ENCODE data around the gene SAMM50.

SAMM50 gene

DNA sequence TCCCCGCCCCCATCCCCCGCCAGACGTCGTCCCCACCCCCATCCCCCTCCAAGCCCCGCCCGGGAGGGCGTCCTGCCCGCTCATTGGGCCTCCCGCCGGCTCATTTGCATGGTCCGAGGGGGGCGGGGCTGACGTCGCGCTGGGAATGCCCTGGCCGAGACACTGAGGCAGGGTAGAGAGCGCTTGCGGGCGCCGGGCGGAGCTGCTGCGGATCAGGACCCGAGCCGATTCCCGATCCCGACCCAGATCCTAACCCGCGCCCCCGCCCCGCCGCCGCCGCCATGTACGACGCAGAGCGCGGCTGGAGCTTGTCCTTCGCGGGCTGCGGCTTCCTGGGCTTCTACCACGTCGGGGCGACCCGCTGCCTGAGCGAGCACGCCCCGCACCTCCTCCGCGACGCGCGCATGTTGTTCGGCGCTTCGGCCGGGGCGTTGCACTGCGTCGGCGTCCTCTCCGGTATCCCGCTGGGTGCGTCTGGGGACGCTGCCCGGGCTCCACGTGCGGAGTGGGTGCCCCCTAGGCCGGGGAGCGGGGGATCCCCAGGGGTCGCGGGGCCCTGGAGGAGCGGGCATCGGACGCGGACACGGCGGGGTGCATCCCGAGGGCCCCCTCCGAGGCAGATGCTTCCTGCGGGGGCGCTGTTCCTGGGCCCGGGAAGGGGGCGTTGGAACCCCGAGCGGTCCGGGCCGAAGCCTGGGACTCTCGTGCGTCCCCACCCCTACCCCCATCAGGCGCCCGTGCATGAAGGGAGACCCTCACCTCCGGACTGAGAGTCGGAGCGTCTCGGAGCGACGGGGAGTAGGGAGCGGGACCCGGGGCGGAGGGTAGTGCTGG is 31.4 kb upstream of the SAMM50 start, which contains the start of gene PNPLA3:
PNPLA3 (plus strand) TSS at position 175 of the 834 bp plus-strand sequence; CDS start at position 282, 107 bp downstream.
- H3K4me3 ChIP-seq (replicated peaks; ENCODE audit: low read depth, low read length), result peak within 1 kb of the TSS; percentile 46
- H3K36me3 ChIP-seq (ENCODE audit: control insufficient read depth, insufficient read depth, low read length), result no peaks in the 10 kb centered on the region
- TF ChIP-seq, protein P1, sequence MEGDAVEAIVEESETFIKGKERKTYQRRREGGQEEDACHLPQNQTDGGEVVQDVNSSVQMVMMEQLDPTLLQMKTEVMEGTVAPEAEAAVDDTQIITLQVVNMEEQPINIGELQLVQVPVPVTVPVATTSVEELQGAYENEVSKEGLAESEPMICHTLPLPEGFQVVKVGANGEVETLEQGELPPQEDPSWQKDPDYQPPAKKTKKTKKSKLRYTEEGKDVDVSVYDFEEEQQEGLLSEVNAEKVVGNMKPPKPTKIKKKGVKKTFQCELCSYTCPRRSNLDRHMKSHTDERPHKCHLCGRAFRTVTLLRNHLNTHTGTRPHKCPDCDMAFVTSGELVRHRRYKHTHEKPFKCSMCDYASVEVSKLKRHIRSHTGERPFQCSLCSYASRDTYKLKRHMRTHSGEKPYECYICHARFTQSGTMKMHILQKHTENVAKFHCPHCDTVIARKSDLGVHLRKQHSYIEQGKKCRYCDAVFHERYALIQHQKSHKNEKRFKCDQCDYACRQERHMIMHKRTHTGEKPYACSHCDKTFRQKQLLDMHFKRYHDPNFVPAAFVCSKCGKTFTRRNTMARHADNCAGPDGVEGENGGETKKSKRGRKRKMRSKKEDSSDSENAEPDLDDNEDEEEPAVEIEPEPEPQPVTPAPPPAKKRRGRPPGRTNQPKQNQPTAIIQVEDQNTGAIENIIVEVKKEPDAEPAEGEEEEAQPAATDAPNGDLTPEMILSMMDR (IDR thresholded peaks at IDR 0.05; ENCODE audit: insufficient read depth, low read length, poor library complexity, severe bottlenecking), result no peak
- no peaks in the 10 kb centered on the region for H3K27me3 ChIP-seq (replicated peaks; ENCODE audit: control insufficient read depth, insufficient read depth, low read length)
- peak; percentile 68 for DNase-seq (ENCODE audit: extremely low read depth, insufficient read length)

DNA sequence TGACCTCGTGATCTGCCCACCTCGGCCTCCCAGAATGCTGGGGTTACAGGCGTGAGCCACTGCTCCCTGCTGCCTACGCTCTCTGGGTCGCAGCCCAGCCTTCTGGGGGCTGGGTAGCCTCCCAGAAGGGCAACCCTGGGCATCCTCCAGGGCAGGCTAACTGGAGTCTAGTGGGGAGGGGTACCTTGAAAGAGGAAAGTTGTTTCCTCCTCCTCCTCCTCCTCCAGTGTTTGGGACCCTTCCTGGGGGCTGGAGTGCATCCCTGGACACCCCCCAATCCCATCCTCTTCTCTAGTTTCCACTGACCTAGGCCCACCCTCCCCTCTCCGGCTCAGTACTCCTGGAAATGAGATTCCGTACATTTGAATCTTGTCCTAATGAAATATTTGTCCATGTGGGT is 30.4 kb upstream of the SAMM50 start:
- no peaks in the 10 kb centered on the region for H3K36me3 ChIP-seq (ENCODE audit: control insufficient read depth, insufficient read depth, low read length)
- no peak overlapping the region for H3K4me3 ChIP-seq (replicated peaks; ENCODE audit: low read depth, low read length)
- DNase-seq (ENCODE audit: extremely low read depth, insufficient read length), result no peak
- TF ChIP-seq, protein P1 (IDR thresholded peaks at IDR 0.05; ENCODE audit: insufficient read depth, low read length, poor library complexity, severe bottlenecking), result no peak
- H3K27me3 ChIP-seq (replicated peaks; ENCODE audit: control insufficient read depth, insufficient read depth, low read length), result no peaks in the 10 kb centered on the region

DNA sequence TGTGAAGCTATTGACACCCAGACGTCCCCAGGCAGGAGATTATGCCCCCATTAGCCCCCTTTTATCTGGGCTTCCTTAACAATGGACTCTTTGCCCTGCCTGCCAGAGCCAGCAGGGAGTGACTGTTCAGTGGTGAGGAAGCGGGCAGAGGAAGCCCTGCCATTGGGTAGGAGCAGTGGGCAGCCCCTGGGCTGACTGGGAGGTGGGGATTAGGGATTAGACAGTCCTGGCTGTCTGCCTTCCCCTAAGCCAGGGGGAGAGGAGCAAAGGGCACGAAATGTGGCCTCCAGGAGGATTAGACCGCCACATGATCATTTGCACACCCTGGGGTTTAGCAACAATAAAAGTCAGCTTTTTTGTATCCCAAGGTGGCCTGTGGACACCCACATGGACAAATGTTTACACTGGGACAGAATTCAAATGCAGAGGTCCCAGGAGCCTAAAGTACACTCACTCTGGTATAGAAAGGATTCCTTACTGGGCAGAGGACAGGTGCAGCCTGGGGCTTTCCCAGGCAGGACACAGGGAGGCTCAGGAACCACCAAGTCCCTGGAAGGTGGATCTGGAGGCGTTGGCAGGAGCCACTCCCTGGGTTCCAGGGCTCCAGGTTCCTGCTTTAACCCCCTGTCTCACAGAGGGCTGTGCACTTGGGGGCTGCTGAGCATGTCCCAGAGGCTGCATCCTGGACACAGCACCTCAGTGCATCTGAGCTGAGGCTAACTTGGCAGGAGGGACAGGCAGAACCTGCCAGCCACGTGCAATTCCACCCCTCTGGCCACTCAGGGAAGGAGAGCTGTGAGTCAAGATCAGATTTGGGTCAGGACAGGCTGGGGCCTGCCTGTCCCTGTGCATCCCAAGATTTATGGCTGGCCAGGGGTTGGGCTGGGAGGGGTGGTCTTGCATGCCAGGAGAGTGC is 29.6 kb upstream of the SAMM50 start:
- TF ChIP-seq, protein P1 (IDR thresholded peaks at IDR 0.05; ENCODE audit: insufficient read depth, low read length, poor library complexity, severe bottlenecking), result no peak
- Histone ChIP-seq H3K4me3 (replicated peaks; ENCODE audit: low read depth, low read length) (no peak overlapping the region), H3K36me3 (ENCODE audit: control insufficient read depth, insufficient read depth, low read length) (no peaks in the 10 kb centered on the region), H3K27me3 (replicated peaks; ENCODE audit: control insufficient read depth, insufficient read depth, low read length) (no peaks in the 10 kb centered on the region)
- DNase-seq (ENCODE audit: extremely low read depth, insufficient read length), result no peak

DNA sequence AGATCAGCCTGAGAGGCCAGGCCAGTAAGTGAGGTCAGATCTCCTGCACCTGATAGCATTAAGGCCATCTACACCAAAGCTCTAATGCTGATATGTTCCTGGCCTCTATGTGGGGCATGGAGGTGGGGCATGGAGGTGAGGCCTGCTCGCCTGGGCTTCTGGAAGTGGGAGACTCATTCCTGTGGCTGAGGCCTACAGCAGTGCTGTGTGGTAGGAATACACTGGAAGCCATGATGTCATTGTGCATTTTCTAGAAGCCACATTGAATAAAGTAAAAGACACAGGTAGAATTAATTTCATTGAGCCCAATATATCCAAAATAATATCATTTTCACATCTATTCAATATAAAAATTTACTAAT is 28.9 kb upstream of the SAMM50 start:
- DNase-seq (ENCODE audit: extremely low read depth, insufficient read length), result no peak

DNA sequence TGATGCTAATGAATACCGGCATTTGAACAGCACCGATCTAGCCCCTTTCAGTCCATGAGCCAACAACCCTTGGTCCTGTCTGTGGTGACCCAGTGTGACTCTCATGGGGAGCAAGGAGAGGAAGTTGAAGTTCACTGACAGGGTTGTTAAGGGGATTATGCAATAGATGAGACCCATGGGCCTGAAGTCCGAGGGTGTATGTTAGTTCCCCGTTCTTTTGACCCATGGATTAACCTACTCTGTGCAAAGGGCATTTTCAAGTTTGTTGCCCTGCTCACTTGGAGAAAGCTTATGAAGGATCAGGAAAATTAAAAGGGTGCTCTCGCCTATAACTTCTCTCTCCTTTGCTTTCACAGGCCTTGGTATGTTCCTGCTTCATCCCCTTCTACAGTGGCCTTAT is 26.8 kb upstream of the SAMM50 start:
- Histone ChIP-seq H3K4me3 (replicated peaks; ENCODE audit: low read depth, low read length) (no peak overlapping the region), H3K36me3 (ENCODE audit: control insufficient read depth, insufficient read depth, low read length) (no peaks in the 10 kb centered on the region), H3K27me3 (replicated peaks; ENCODE audit: control insufficient read depth, insufficient read depth, low read length) (no peaks in the 10 kb centered on the region)
- DNase-seq (ENCODE audit: extremely low read depth, insufficient read length), result no peak
- TF ChIP-seq, protein P1 (IDR thresholded peaks at IDR 0.05; ENCODE audit: insufficient read depth, low read length, poor library complexity, severe bottlenecking), result no peak

More for the DNA sequence above, 28.9 kb upstream of the SAMM50 start:
- Histone ChIP-seq H3K4me3 (replicated peaks; ENCODE audit: low read depth, low read length) (no peak overlapping the region), H3K27me3 (replicated peaks; ENCODE audit: control insufficient read depth, insufficient read depth, low read length) (no peaks in the 10 kb centered on the region), H3K36me3 (ENCODE audit: control insufficient read depth, insufficient read depth, low read length) (no peaks in the 10 kb centered on the region)
- TF ChIP-seq, protein P1 (IDR thresholded peaks at IDR 0.05; ENCODE audit: insufficient read depth, low read length, poor library complexity, severe bottlenecking), result no peak

Data from GM06990 (cell line).